ENCODE data around the gene PKIG.

Gene PKIG

DNA sequence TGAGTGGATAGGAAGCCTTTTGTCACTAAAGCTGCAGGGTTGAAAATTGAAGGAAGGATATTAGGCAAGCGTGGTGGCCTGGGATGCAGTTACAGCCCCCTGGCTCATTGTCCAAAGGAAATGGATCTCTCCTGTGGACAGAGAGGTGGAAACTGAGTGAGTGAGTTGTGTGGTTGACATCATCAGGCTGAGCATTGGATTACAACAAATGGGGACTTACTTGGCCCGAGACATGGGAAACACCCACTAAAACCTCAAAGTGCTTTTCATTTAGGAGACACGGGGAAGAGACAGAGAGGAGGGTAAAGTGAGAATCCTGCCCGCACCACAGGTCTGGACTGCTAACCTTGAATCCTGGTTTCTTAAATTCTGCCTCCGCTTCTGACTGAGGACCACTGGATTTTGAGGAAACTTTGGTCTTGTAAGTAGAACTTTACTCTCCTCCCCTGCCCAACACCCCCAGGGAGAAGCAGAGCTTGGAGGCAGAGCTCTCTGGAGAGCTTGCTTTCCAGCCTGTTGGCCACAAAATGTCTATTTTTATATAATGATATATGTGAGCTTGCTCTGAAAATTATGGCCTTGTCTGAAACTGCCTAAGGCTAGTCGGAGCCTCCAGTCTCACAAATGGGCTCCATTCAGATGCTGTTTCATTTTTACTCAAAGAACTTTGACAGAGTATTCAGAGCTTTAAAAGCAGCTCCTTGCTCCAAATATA lies at the start of gene PKIG:
PKIG (plus strand) TSS at position 269 of the 715 bp plus-strand sequence. CDS start 31,978 bp downstream, outside the sequence.
- Histone ChIP-seq H4K20me1 (no peaks in the 10 kb centered on the region), H3K4me1 (peaks cover 88 to 100% (median 94%) of the 10 kb centered on the region in 10 experiments), H3K9me3 (replicated peaks in 1 of 11) (no peaks in the 10 kb centered on the region), H3K4me2 (peak within 1 kb of the TSS; percentile 86 to 97 (median 90)), H3K9ac (peak within 1 kb of the TSS; percentile 69 to 83 (median 77)), H3K27ac (peak within 1 kb of the TSS; percentile 28 to 95 (median 81); a peak in 21 of 22 replicates), H3K27me3 (no peaks in the 10 kb centered on the region), H3K4me3 (peak within 1 kb of the TSS; percentile 46 to 70 (median 59)), H3K36me3 (no peaks in the 10 kb centered on the region)
- peak in 3 of 11 experiments; percentile 23 to 34 (median 26); a peak in 2 of 22 replicates for TF ChIP-seq Cebpa-rat (IDR thresholded peaks at IDR 0.05)

DNA sequence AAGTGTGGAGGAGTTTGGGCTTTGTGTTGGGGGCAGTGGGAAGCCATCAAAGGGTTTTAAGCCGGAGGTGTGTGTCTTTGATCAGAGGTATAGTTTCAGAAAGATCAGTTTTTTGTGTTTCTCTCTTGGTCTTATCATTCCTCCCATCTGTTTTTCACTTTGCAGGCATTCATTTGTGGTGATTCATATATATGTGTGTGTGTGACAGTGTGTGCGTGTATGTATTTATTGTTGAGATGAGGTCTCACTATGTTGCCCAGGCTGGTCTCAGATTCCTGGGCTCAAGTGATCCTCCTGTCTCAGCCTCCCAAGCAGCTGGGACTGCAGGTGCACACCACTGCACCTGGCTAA lies 49.4 kb upstream of the PKIG start:
- no peak for TF ChIP-seq Cebpa-rat (IDR thresholded peaks at IDR 0.05)
- Histone ChIP-seq H3K27ac (no peak overlapping the region), H3K4me2 (peak overlapping the region in 5 of 11 experiments; percentile 80 to 95 (median 91); a peak in 6 of 22 replicates), H3K9ac (no peak overlapping the region), H3K27me3 (peaks cover 20 to 52% (median 26%) of the 10 kb centered on the region in 11 experiments), H3K36me3 (no peaks in the 10 kb centered on the region), H3K9me3 (replicated peaks in 1 of 11) (no peaks in the 10 kb centered on the region), H4K20me1 (no peaks in the 10 kb centered on the region), H3K4me1 (peaks cover 11 to 30% (median 17%) of the 10 kb centered on the region in 10 experiments; a peak in 18 of 20 replicates), H3K4me3 (no peak overlapping the region)

GRCh38 chr20:44533928-44534327 lies 48.5 kb upstream of the PKIG start:
- Histone ChIP-seq H3K27ac (no peak overlapping the region), H3K4me2 (no peak overlapping the region)

GRCh38 chr20:44536175-44536574 lies 46.2 kb upstream of the PKIG start:
- Histone ChIP-seq H3K9me3 (replicated peaks in 1 of 11) (no peaks in the 10 kb centered on the region), H3K27ac (peak overlapping the region in 5 of 11 experiments; percentile 9 to 50 (median 43); a peak in 6 of 22 replicates), H3K4me3 (no peak overlapping the region), H3K27me3 (peaks cover 20 to 50% (median 22%) of the 10 kb centered on the region in 11 experiments), H3K4me2 (peak overlapping the region in 7 of 11 experiments; percentile 10 to 76 (median 57); a peak in 11 of 22 replicates), H3K4me1 (peaks cover 10 to 33% (median 17%) of the 10 kb centered on the region in 10 experiments; a peak in 19 of 20 replicates), H4K20me1 (no peaks in the 10 kb centered on the region), H3K9ac (peak overlapping the region in 3 of 11 experiments; percentile 24 to 37 (median 24); a peak in 1 of 22 replicates), H3K36me3 (no peaks in the 10 kb centered on the region)
- no peak for TF ChIP-seq Cebpa-rat (IDR thresholded peaks at IDR 0.05)

More at GRCh38 chr20:44533928-44534327, 48.5 kb upstream of the PKIG start:
- Histone ChIP-seq H3K4me1 (peaks cover 11 to 30% (median 17%) of the 10 kb centered on the region in 10 experiments; a peak in 18 of 20 replicates), H3K9ac (no peak overlapping the region), H3K36me3 (no peaks in the 10 kb centered on the region), H3K4me3 (no peak overlapping the region), H4K20me1 (no peaks in the 10 kb centered on the region), H3K9me3 (replicated peaks in 1 of 11) (no peaks in the 10 kb centered on the region), H3K27me3 (peaks cover 20 to 58% (median 26%) of the 10 kb centered on the region in 11 experiments)
- TF ChIP-seq Cebpa-rat (IDR thresholded peaks at IDR 0.05) = no peak

DNA sequence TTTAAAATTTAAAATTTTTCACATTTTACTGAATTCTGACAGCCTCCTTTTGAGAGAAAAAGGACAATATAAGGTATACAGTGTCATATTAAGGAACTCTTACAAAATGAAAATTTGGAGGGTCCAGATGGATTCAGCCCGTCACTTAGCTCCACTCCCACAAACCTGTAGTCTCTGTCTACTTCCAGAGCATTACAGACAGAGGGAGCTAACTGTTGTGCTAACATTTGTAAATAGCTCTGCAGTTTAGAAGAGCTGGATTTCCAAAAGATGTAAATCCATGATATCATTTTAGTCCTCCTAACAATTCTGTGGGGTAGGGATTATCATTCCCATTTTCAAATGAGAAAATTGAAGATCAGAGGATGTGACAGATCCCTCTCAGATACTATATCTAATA lies 44.4 kb upstream of the PKIG start:
- no peak overlapping the region for H3K9ac ChIP-seq
- peaks cover 0 to 33% (median 13%) of the 10 kb centered on the region in 10 experiments; a peak in 13 of 20 replicates for H3K4me1 ChIP-seq
- H3K36me3 ChIP-seq = no peaks in the 10 kb centered on the region
- H4K20me1 ChIP-seq = no peaks in the 10 kb centered on the region
- peaks cover 2 to 32% (median 4%) of the 10 kb centered on the region in 11 experiments; a peak in 19 of 22 replicates for H3K27me3 ChIP-seq
- H3K9me3 ChIP-seq (replicated peaks in 1 of 11) = no peaks in the 10 kb centered on the region
- H3K4me2 ChIP-seq = no peak overlapping the region
- no peak overlapping the region for H3K4me3 ChIP-seq
- TF ChIP-seq Cebpa-rat (IDR thresholded peaks at IDR 0.05) = no peak
- H3K27ac ChIP-seq = no peak overlapping the region

GRCh38 chr20:44540834-44541233 lies 41.5 kb upstream of the PKIG start:
- peaks cover 0 to 37% (median 13%) of the 10 kb centered on the region in 10 experiments; a peak in 13 of 20 replicates for H3K4me1 ChIP-seq
- no peak overlapping the region for H3K4me3 ChIP-seq
- H3K27me3 ChIP-seq = peaks cover 0 to 14% (median 0%) of the 10 kb centered on the region in 11 experiments; a peak in 3 of 22 replicates
- no peak overlapping the region for H3K9ac ChIP-seq
- no peaks in the 10 kb centered on the region for H3K36me3 ChIP-seq
- H4K20me1 ChIP-seq = no peaks in the 10 kb centered on the region
- TF ChIP-seq Cebpa-rat (IDR thresholded peaks at IDR 0.05) = no peak
- no peaks in the 10 kb centered on the region for H3K9me3 ChIP-seq (replicated peaks in 1 of 11)
- H3K27ac ChIP-seq = no peak overlapping the region
- peak overlapping the region in 6 of 11 experiments; percentile 14 to 72 (median 40); a peak in 10 of 22 replicates for H3K4me2 ChIP-seq

GRCh38 chr20:44541992-44542391 lies 40.4 kb upstream of the PKIG start:
- Histone ChIP-seq H3K4me2 (no peak overlapping the region), H3K27ac (no peak overlapping the region)

DNA sequence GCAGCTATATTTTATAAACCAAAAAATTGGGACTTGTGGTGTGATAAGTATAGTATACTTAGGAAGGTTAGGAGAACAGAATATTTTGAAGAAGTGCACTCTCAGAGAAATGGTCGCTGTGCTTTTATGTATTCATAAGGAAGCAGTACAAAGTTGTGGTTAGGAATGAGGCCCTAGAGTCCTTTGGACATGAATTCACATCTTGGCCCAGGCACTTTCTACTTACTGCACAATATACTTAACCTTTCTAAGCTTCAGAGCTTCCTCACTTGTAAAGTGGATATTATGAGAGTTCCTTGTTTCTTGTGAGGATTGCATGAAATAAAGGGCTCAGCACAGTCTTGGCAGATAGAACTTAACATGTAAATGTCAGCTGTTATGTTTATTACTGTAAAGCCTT lies 39.5 kb upstream of the PKIG start:
- Histone ChIP-seq H3K9ac (no peak overlapping the region), H3K27me3 (peaks cover 0 to 14% (median 0%) of the 10 kb centered on the region in 11 experiments; a peak in 3 of 22 replicates), H3K4me2 (peak overlapping the region in 2 of 11 experiments; percentile 6 to 21; a peak in 1 of 22 replicates), H3K4me3 (no peak overlapping the region), H3K9me3 (replicated peaks in 1 of 11) (no peaks in the 10 kb centered on the region), H3K36me3 (no peaks in the 10 kb centered on the region), H3K27ac (no peak overlapping the region), H3K4me1 (peaks cover 0 to 24% (median 6%) of the 10 kb centered on the region in 10 experiments; a peak in 12 of 20 replicates), H4K20me1 (no peaks in the 10 kb centered on the region)
- TF ChIP-seq Cebpa-rat (IDR thresholded peaks at IDR 0.05) = no peak

More at GRCh38 chr20:44541992-44542391, 40.4 kb upstream of the PKIG start:
- no peaks in the 10 kb centered on the region for H3K9me3 ChIP-seq (replicated peaks in 1 of 11)
- TF ChIP-seq Cebpa-rat (IDR thresholded peaks at IDR 0.05) = no peak
- H4K20me1 ChIP-seq = no peaks in the 10 kb centered on the region
- no peaks in the 10 kb centered on the region for H3K36me3 ChIP-seq
- H3K4me3 ChIP-seq = no peak overlapping the region
- H3K9ac ChIP-seq = no peak overlapping the region
- H3K27me3 ChIP-seq = peaks cover 0 to 15% (median 0%) of the 10 kb centered on the region in 11 experiments; a peak in 3 of 22 replicates
- H3K4me1 ChIP-seq = peaks cover 0 to 26% (median 6%) of the 10 kb centered on the region in 10 experiments; a peak in 12 of 20 replicates

DNA sequence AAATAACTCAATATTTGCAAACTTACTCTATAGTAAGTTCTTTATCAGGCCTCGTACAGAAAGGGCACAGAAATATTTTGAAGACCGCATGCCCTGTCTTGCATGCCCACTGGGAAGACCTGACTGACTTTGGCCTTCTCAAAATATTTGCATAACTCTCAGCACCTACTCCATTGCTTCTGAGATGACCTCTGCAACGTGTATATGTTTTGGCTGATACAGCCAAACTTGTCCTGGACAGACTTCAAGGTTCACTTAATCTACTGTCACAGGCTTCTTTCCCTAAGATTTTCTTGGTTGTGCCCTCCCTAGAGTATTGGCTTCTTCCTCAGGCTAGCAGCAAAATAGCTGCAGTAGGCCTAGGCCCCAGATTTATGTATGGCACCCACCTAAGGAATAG lies 39.0 kb upstream of the PKIG start:
- H3K36me3 ChIP-seq = no peaks in the 10 kb centered on the region
- H3K9me3 ChIP-seq (replicated peaks in 1 of 11) = no peaks in the 10 kb centered on the region
- peaks cover 0 to 14% (median 0%) of the 10 kb centered on the region in 11 experiments; a peak in 3 of 22 replicates for H3K27me3 ChIP-seq
- no peaks in the 10 kb centered on the region for H4K20me1 ChIP-seq
- H3K4me1 ChIP-seq = peaks cover 0 to 24% (median 6%) of the 10 kb centered on the region in 10 experiments; a peak in 12 of 20 replicates
- H3K4me2 ChIP-seq = 0 out of 22 replicates have a peak overlapping the region, but pooled peaks of 1 of the 11 experiments have one; percentile 6
- no peak for TF ChIP-seq Cebpa-rat (IDR thresholded peaks at IDR 0.05)
- H3K27ac ChIP-seq = no peak overlapping the region
- H3K4me3 ChIP-seq = no peak overlapping the region
- no peak overlapping the region for H3K9ac ChIP-seq
